ENCODE measurements around the gene ADCY4. TPM values are rescaled to one million over a fixed set of nuclear protein-coding genes. Genes with fewer than 3 reads are reported as not detected.

Gene ADCY4
- total RNA-seq, 2 experiments from 2014 or later: 2.0 to 3.4 TPM

DNA sequence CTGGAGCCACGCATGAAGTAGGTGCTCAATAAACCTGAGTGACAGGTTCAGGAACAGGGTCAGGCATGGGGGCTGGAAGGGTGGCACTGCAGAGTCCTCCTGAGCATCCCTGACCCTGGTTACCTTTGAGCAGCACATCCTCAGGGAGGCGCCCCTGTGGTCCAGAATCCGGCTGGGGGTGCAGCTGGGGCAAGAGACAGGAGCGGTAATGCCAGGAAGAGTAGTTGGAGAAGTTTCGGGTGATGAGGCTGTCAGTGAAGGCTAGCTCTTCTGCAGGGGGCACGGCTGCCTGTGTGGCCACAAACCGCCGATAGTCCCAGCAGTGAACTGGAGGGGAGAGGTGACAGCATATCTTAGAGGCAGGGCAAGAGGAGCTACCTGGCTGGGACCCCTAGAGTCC is 65.5 kb downstream of the ADCY4 start:
- H3K4me1 ChIP-seq (ENCODE audit: insufficient read depth, low read length, poor library complexity, severe bottlenecking): peaks cover 38% of the 10 kb centered on the region
- no peaks in the 10 kb centered on the region for H4K20me1 ChIP-seq (ENCODE audit: insufficient read depth, low read length)
- H3K36me3 ChIP-seq (ENCODE audit: insufficient read depth, low read length): no peaks in the 10 kb centered on the region
- POLR2A ChIA-PET: interaction anchor here (0.6 to 3.2 kb wide), 3 partner anchors 23 to 134 kb away, joined by 3 to 21 read pairs (median 4); no protein-coding TSS in a partner anchor
- H3K27ac ChIP-seq (ENCODE audit: low read depth, low read length, poor library complexity, severe bottlenecking): no peak overlapping the region
- no peak overlapping the region for H3K4me3 ChIP-seq (ENCODE audit: low read depth, low read length, poor library complexity, severe bottlenecking)
- H2AFZ ChIP-seq (ENCODE audit: low read length): no peak overlapping the region
- no peaks in the 10 kb centered on the region for H3K9me3 ChIP-seq (ENCODE audit: low read length)
- TF ChIP-seq, protein P1, sequence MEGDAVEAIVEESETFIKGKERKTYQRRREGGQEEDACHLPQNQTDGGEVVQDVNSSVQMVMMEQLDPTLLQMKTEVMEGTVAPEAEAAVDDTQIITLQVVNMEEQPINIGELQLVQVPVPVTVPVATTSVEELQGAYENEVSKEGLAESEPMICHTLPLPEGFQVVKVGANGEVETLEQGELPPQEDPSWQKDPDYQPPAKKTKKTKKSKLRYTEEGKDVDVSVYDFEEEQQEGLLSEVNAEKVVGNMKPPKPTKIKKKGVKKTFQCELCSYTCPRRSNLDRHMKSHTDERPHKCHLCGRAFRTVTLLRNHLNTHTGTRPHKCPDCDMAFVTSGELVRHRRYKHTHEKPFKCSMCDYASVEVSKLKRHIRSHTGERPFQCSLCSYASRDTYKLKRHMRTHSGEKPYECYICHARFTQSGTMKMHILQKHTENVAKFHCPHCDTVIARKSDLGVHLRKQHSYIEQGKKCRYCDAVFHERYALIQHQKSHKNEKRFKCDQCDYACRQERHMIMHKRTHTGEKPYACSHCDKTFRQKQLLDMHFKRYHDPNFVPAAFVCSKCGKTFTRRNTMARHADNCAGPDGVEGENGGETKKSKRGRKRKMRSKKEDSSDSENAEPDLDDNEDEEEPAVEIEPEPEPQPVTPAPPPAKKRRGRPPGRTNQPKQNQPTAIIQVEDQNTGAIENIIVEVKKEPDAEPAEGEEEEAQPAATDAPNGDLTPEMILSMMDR (conservative IDR thresholded peaks at IDR 0.05; ENCODE audit: low read length): no peak
- no peak for TF ChIP-seq EZH2phosphoT487 (IDR thresholded peaks at IDR 0.05; ENCODE audit: borderline replicate concordance, low read depth, low read length)
- BruUV-seq (replicated peaks): no TSS peak
- intact Hi-C loops (cut with micrococcal nuclease; ENCODE audit: unreplicated experiment): no loop called here
- CTCF ChIA-PET (ENCODE audit: unreplicated experiment): no interaction called here
- H3K9me2 ChIP-seq (ENCODE audit: insufficient read depth, low read length): no peaks in the 10 kb centered on the region
- H3K79me2 ChIP-seq (ENCODE audit: insufficient read depth, low read depth, low read length): no peaks in the 10 kb centered on the region
- no peak for DNase-seq (ENCODE audit: low spot score)
- H3K4me2 ChIP-seq (ENCODE audit: low read length): no peak overlapping the region

Small RNA genes lying within 50 kb of the gene (small RNA-seq; reads per million reads assigned to genes)
- not detected for gene RF00026

Other genes with a start within 250 kb of the ADCY4 start
Only the 30 nearest of the 33 such genes appear.
- 3.1 and 4.6 TPM in 2 replicates for gene NRL, start 220.1 kb downstream of the ADCY4 start, total RNA-seq (2014; rRNA removed; shearing (Covaris generic))
- 7.5 and 8.1 TPM in 2 replicates for gene NRL, start 220.1 kb downstream of the ADCY4 start, total RNA-seq (2022)
- gene FITM1, start 204.4 kb downstream of the ADCY4 start, total RNA-seq (2014; rRNA removed; shearing (Covaris generic)): 0.28 TPM in 2 replicates
- 0.97 and 1.4 TPM in 2 replicates for gene FITM1, start 204.4 kb downstream of the ADCY4 start, total RNA-seq (2022)
- gene PSME1, start 198.9 kb downstream of the ADCY4 start, total RNA-seq (2014; rRNA removed; shearing (Covaris generic)): 187 and 213 TPM in 2 replicates
- gene PSME1, start 198.9 kb downstream of the ADCY4 start, total RNA-seq (2022): 146 and 149 TPM in 2 replicates
- gene EMC9, start 193.5 kb downstream of the ADCY4 start, total RNA-seq (2014; rRNA removed; shearing (Covaris generic)): 73.2 and 74.8 TPM in 2 replicates
- 72.0 and 72.9 TPM in 2 replicates for gene EMC9, start 193.5 kb downstream of the ADCY4 start, total RNA-seq (2022)
- 254 and 290 TPM in 2 replicates for gene PSME2, start 188.5 kb downstream of the ADCY4 start, total RNA-seq (2014; rRNA removed; shearing (Covaris generic))
- gene PSME2, start 188.5 kb downstream of the ADCY4 start, total RNA-seq (2022): 176 and 188 TPM in 2 replicates
- 37.8 and 66.1 TPM in 2 replicates for gene RNF31, start 187.6 kb downstream of the ADCY4 start, total RNA-seq (2014; rRNA removed; shearing (Covaris generic))
- 57.8 and 58.1 TPM in 2 replicates for gene RNF31, start 187.6 kb downstream of the ADCY4 start, total RNA-seq (2022)
- gene IRF9, start 173.8 kb downstream of the ADCY4 start, total RNA-seq (2014; rRNA removed; shearing (Covaris generic)): 35.1 and 40.7 TPM in 2 replicates
- gene IRF9, start 173.8 kb downstream of the ADCY4 start, total RNA-seq (2022): 36.2 and 39.1 TPM in 2 replicates
- 4.3 and 9.8 TPM in 2 replicates for gene REC8, start 163.0 kb downstream of the ADCY4 start, total RNA-seq (2014; rRNA removed; shearing (Covaris generic))
- gene REC8, start 163.0 kb downstream of the ADCY4 start, total RNA-seq (2022): 12.6 and 14.2 TPM in 2 replicates
- 48.4 and 59.2 TPM in 2 replicates for gene IPO4, start 146.3 kb downstream of the ADCY4 start, total RNA-seq (2014; rRNA removed; shearing (Covaris generic))
- 49.3 and 53.1 TPM in 2 replicates for gene IPO4, start 146.3 kb downstream of the ADCY4 start, total RNA-seq (2022)
- 23.4 and 31.3 TPM in 2 replicates for gene TM9SF1, start 139.6 kb downstream of the ADCY4 start, total RNA-seq (2014; rRNA removed; shearing (Covaris generic))
- 23.1 and 27.8 TPM in 2 replicates for gene TM9SF1, start 139.6 kb downstream of the ADCY4 start, total RNA-seq (2022)
- gene TSSK4, start 129.4 kb downstream of the ADCY4 start, total RNA-seq (2014; rRNA removed; shearing (Covaris generic)): not detected in 2 replicates
- gene TSSK4, start 129.4 kb downstream of the ADCY4 start, total RNA-seq (2022): 1.1 and 1.5 TPM in 2 replicates
- gene CHMP4A, start 121.6 kb downstream of the ADCY4 start, total RNA-seq (2014; rRNA removed; shearing (Covaris generic)): 48.5 and 65.7 TPM in 2 replicates
- 67.6 and 72.9 TPM in 2 replicates for gene CHMP4A, start 121.6 kb downstream of the ADCY4 start, total RNA-seq (2022)
- gene MDP1, start 119.0 kb downstream of the ADCY4 start, total RNA-seq (2014; rRNA removed; shearing (Covaris generic)): 21.5 and 23.2 TPM in 2 replicates
- gene MDP1, start 119.0 kb downstream of the ADCY4 start, total RNA-seq (2022): 26.6 and 30.9 TPM in 2 replicates
- gene NEDD8, start 102.7 kb downstream of the ADCY4 start, total RNA-seq (2014; rRNA removed; shearing (Covaris generic)): 167 and 285 TPM in 2 replicates
- gene NEDD8, start 102.7 kb downstream of the ADCY4 start, total RNA-seq (2022): 174 and 182 TPM in 2 replicates
- 39.4 and 51.4 TPM in 2 replicates for gene GMPR2, start 102.1 kb downstream of the ADCY4 start, total RNA-seq (2014; rRNA removed; shearing (Covaris generic))
- gene GMPR2, start 102.1 kb downstream of the ADCY4 start, total RNA-seq (2022): 61.4 and 62.3 TPM in 2 replicates
- gene TINF2, start 92.4 kb downstream of the ADCY4 start, total RNA-seq (2014; rRNA removed; shearing (Covaris generic)): 63.9 and 70.1 TPM in 2 replicates
- 76.1 and 77.5 TPM in 2 replicates for gene TINF2, start 92.4 kb downstream of the ADCY4 start, total RNA-seq (2022)
- gene TGM1, start 71.9 kb downstream of the ADCY4 start, total RNA-seq (2014; rRNA removed; shearing (Covaris generic)): 3.0 and 5.2 TPM in 2 replicates
- 5.4 and 7.0 TPM in 2 replicates for gene TGM1, start 71.9 kb downstream of the ADCY4 start, total RNA-seq (2022)
- 16.7 and 24.3 TPM in 2 replicates for gene RABGGTA, start 63.5 kb downstream of the ADCY4 start, total RNA-seq (2014; rRNA removed; shearing (Covaris generic))
- gene RABGGTA, start 63.5 kb downstream of the ADCY4 start, total RNA-seq (2022): 27.3 and 29.7 TPM in 2 replicates
- 21.0 and 27.4 TPM in 2 replicates for gene DHRS1, start 35.3 kb downstream of the ADCY4 start, total RNA-seq (2014; rRNA removed; shearing (Covaris generic))
- 34.9 and 35.6 TPM in 2 replicates for gene DHRS1, start 35.3 kb downstream of the ADCY4 start, total RNA-seq (2022)
- 30.6 and 33.2 TPM in 2 replicates for gene NOP9, start 35.2 kb downstream of the ADCY4 start, total RNA-seq (2014; rRNA removed; shearing (Covaris generic))
- gene NOP9, start 35.2 kb downstream of the ADCY4 start, total RNA-seq (2022): 44.0 and 52.6 TPM in 2 replicates
- not detected in 2 replicates for gene CIDEB, start 27.1 kb downstream of the ADCY4 start, total RNA-seq (2014; rRNA removed; shearing (Covaris generic))
- gene CIDEB, start 27.1 kb downstream of the ADCY4 start, total RNA-seq (2022): 1.6 and 3.2 TPM in 2 replicates
- 15.7 and 18.2 TPM in 2 replicates for gene LTB4R2, start 24.9 kb downstream of the ADCY4 start, total RNA-seq (2014; rRNA removed; shearing (Covaris generic))
- 37.6 TPM in 2 replicates for gene LTB4R2, start 24.9 kb downstream of the ADCY4 start, total RNA-seq (2022)
- gene LTB4R, start 23.6 kb downstream of the ADCY4 start, total RNA-seq (2014; rRNA removed; shearing (Covaris generic)): 15.8 and 17.9 TPM in 2 replicates
- 28.3 and 30.5 TPM in 2 replicates for gene LTB4R, start 23.6 kb downstream of the ADCY4 start, total RNA-seq (2022)
- 8.1 and 13.8 TPM in 2 replicates for gene RIPK3, start 4.9 kb upstream of the ADCY4 start, total RNA-seq (2014; rRNA removed; shearing (Covaris generic))
- 14.5 and 18.8 TPM in 2 replicates for gene RIPK3, start 4.9 kb upstream of the ADCY4 start, total RNA-seq (2022)
- 72.2 and 94.7 TPM in 2 replicates for gene NFATC4, start 33.1 kb upstream of the ADCY4 start, total RNA-seq (2014; rRNA removed; shearing (Covaris generic))
- 96.6 and 130 TPM in 2 replicates for gene NFATC4, start 33.1 kb upstream of the ADCY4 start, total RNA-seq (2022)
- gene NYNRIN, start 63.9 kb upstream of the ADCY4 start, total RNA-seq (2014; rRNA removed; shearing (Covaris generic)): 0.13 TPM in 2 replicates
- gene NYNRIN, start 63.9 kb upstream of the ADCY4 start, total RNA-seq (2022): not detected in 2 replicates
- 1.2 and 2.0 TPM in 2 replicates for gene CBLN3, start 94.6 kb upstream of the ADCY4 start, total RNA-seq (2014; rRNA removed; shearing (Covaris generic))
- gene CBLN3, start 94.6 kb upstream of the ADCY4 start, total RNA-seq (2022): 6.7 and 7.9 TPM in 2 replicates
- gene KHNYN, start 94.9 kb upstream of the ADCY4 start, total RNA-seq (2014; rRNA removed; shearing (Covaris generic)): 50.8 and 56.1 TPM in 2 replicates
- gene KHNYN, start 94.9 kb upstream of the ADCY4 start, total RNA-seq (2022): 57.5 and 66.4 TPM in 2 replicates
- 51.4 and 54.0 TPM in 2 replicates for gene SDR39U1, start 107.7 kb upstream of the ADCY4 start, total RNA-seq (2014; rRNA removed; shearing (Covaris generic))
- gene SDR39U1, start 107.7 kb upstream of the ADCY4 start, total RNA-seq (2022): 101 and 103 TPM in 2 replicates
- gene CMA1, start 173.2 kb upstream of the ADCY4 start, total RNA-seq (2014; rRNA removed; shearing (Covaris generic)): not detected in 2 replicates
- gene CMA1, start 173.2 kb upstream of the ADCY4 start, total RNA-seq (2022): not detected in 2 replicates